Middle frontal gyrus (tissue), 1 donor: ENCODE measurements around the gene ACMSD.
"Not testable (repeated sequence)": the region's sequence is repeated elsewhere in the genome, so short reads cannot be mapped to it uniquely, and the experiment has no call there.

ENCODE experiments used
- DNase-seq: peaks from one replicate; pipeline ENCODE4 v3.0.0-alpha.2; 2015; ENCODE audit warnings: low spot score; ENCODE audit errors: extremely low spot score

Gene ACMSD

GRCh38 chr2:134838143-134838620, at the start of gene ACMSD:
Gene ACMSD, plus strand, starts transcription at chr2:134838616. Its CDS starts 67 bp downstream, at chr2:134838683.
- DNase-seq = no peak

GRCh38 chr2:134790487-134790886, 47.9 kb upstream of the ACMSD start:
- no peak for DNase-seq

GRCh38 chr2:134791616-134792015, 46.8 kb upstream of the ACMSD start:
- DNase-seq = no peak

- DNase-seq = no peak
These were observed 46.2 kb upstream of the ACMSD start for GRCh38 chr2:134792186-134792585.

- DNase-seq = no peak
These were observed 42.7 kb upstream of the ACMSD start for GRCh38 chr2:134795765-134796164.

- DNase-seq = no peak
These were observed 42.0 kb upstream of the ACMSD start for GRCh38 chr2:134796373-134796772.

- no peak for DNase-seq
These were observed 38.5 kb upstream of the ACMSD start for GRCh38 chr2:134799936-134800335.

GRCh38 chr2:134800341-134800740, 38.1 kb upstream of the ACMSD start:
- no peak for DNase-seq

- DNase-seq = not testable (repeated sequence)
These were observed 34.6 kb upstream of the ACMSD start for GRCh38 chr2:134803609-134804405.

- no peak for DNase-seq
These were observed 22.7 kb upstream of the ACMSD start for GRCh38 chr2:134815741-134816140.

GRCh38 chr2:134818321-134818720, 20.1 kb upstream of the ACMSD start:
- DNase-seq = no peak

GRCh38 chr2:134819334-134819733, 19.1 kb upstream of the ACMSD start:
- DNase-seq = no peak

- no peak for DNase-seq
These were observed 15.0 kb upstream of the ACMSD start for GRCh38 chr2:134823431-134823830.

- DNase-seq = no peak
These were observed 14.6 kb upstream of the ACMSD start for GRCh38 chr2:134823832-134824231.

- not testable (repeated sequence) for DNase-seq
These were observed 12.7 kb upstream of the ACMSD start for GRCh38 chr2:134825716-134826115.

- no peak for DNase-seq
These were observed 2.9 kb upstream of the ACMSD start for GRCh38 chr2:134835471-134835870.

- no peak for DNase-seq
These were observed 1.4 kb upstream of the ACMSD start for GRCh38 chr2:134836986-134837385.

- DNase-seq = no peak
These were observed 1.2 kb downstream of the ACMSD start for GRCh38 chr2:134839649-134840048.

GRCh38 chr2:134842930-134843490, 4.6 kb downstream of the ACMSD start:
- DNase-seq = no peak

- DNase-seq = no peak
These were observed 5.6 kb downstream of the ACMSD start for GRCh38 chr2:134843968-134844367.

GRCh38 chr2:134845028-134845427, 6.6 kb downstream of the ACMSD start:
- no peak for DNase-seq

- DNase-seq = no peak
These were observed 7.3 kb downstream of the ACMSD start for GRCh38 chr2:134845719-134846118.

GRCh38 chr2:134846213-134846612, 7.8 kb downstream of the ACMSD start:
- no peak for DNase-seq
